ENCODE data around the gene IZUMO1. TPM values are rescaled to one million over a fixed set of nuclear protein-coding genes. Genes with fewer than 3 reads are reported as not detected.
A peak's percentile ranks its signal among the peaks of the same experiment; 100 is the strongest.

The IZUMO1 gene
- polyA plus RNA-seq, 2 of the 4 experiments (the other 2 are of a cell fraction) = not detected

DNA sequence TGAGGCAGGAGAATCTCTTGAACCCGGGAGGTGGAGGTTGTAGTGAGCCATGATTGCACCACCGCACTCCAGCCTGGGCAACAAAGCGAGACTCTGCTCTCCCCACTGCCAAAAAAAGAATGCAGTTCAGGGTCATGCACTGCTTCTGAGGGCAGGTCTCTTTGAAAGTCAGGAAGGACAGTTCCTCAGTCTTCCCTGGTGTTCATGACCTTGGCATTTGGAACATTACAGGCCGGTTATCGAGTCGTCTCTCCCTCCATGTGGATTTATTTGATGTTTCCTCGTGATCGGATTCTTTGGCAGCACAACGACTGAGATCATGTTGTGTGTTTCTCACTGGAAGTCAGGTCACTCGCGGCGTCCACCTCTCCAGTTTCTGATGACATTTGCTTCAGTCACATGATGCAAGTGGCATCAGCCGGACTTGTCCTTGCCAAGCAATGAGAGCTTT is 25.8 kb upstream of the IZUMO1 start:
- Histone ChIP-seq H3K4me3 (no peak overlapping the region), H3K4me2 (no peak overlapping the region), H3K27ac (no peak overlapping the region), H3K4me1 (0 out of 3 replicates have a peak, but pooled peaks cover 4% of the 10 kb centered on the region), H3K9me3 (no peaks in the 10 kb centered on the region)
- POLR2A ChIA-PET = no interaction called here
- WGBS (ENCODE audit: missing lambda C conversion rate) = 71% methylated on average over 13 of the region's 13 CpGs
- DNase-seq (ENCODE audit: low read depth in 1 of 2, low spot score in 1 of 2) (no peak), FAIRE-seq (no peak), ATAC-seq (no peak)
- TF ChIP-seq MAFK (IDR thresholded peaks at IDR 0.05; ENCODE audit: partially characterized antibody) (no peak), JUNB (IDR thresholded peaks at IDR 0.05) (no peak), RCOR1 (IDR thresholded peaks at IDR 0.05; ENCODE audit: low read depth, low read length) (no peak), HDAC2 (IDR thresholded peaks at IDR 0.05) (no peak), RFX5 (IDR thresholded peaks at IDR 0.05) (no peak), FOSB (CRISPR knock-in tag; IDR thresholded peaks at IDR 0.05) (no peak), CHD4 (IDR thresholded peaks at IDR 0.05; ENCODE audit: borderline replicate concordance) (no peak), POLR2A (IDR thresholded peaks at IDR 0.05; ENCODE audit: low read length) (no peak), CBX2 (IDR thresholded peaks at IDR 0.05; ENCODE audit: borderline replicate concordance, low read depth) (no peak), MYC (IDR thresholded peaks at IDR 0.05; ENCODE audit: borderline replicate concordance, low read length) (no peak), KDM1A (IDR thresholded peaks at IDR 0.05; ENCODE audit: low read depth) (no peak), USF2 (IDR thresholded peaks at IDR 0.05) (no peak), E2F6 (IDR thresholded peaks at IDR 0.05; ENCODE audit: borderline replicate concordance, low read depth) (no peak)
- TF ChIP-seq, protein P1, sequence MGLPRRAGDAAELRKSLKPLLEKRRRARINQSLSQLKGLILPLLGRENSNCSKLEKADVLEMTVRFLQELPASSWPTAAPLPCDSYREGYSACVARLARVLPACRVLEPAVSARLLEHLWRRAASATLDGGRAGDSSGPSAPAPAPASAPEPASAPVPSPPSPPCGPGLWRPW (IDR thresholded peaks at IDR 0.05) = no peak
- TF ChIP-seq, protein P2, sequence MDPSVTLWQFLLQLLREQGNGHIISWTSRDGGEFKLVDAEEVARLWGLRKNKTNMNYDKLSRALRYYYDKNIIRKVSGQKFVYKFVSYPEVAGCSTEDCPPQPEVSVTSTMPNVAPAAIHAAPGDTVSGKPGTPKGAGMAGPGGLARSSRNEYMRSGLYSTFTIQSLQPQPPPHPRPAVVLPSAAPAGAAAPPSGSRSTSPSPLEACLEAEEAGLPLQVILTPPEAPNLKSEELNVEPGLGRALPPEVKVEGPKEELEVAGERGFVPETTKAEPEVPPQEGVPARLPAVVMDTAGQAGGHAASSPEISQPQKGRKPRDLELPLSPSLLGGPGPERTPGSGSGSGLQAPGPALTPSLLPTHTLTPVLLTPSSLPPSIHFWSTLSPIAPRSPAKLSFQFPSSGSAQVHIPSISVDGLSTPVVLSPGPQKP (IDR thresholded peaks at IDR 0.05; ENCODE audit: low read depth, low read length) = no peak
- TF ChIP-seq, protein P3, sequence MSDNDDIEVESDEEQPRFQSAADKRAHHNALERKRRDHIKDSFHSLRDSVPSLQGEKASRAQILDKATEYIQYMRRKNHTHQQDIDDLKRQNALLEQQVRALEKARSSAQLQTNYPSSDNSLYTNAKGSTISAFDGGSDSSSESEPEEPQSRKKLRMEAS (IDR thresholded peaks at IDR 0.05) = no peak
- CTCF ChIA-PET = interaction anchor here (1.5 to 4.5 kb wide), 3 partner anchors 16 to 71 kb away, joined by 5 to 23 read pairs (median 8); no protein-coding TSS in a partner anchor

- Histone ChIP-seq H3K9me3 (no peaks in the 10 kb centered on the region), H3K4me1 (0 out of 3 replicates have a peak, but pooled peaks cover 4% of the 10 kb centered on the region), H3K4me3 (no peak overlapping the region), H3K4me2 (no peak overlapping the region), H3K27ac (no peak overlapping the region)
- 74% methylated on average over 20 of the region's 20 CpGs for WGBS (ENCODE audit: missing lambda C conversion rate)
- CTCF ChIA-PET = interaction anchor here (1.0 to 2.5 kb wide), 7 partner anchors 9 to 125 kb away, joined by 5 to 13 read pairs (median 7); partner anchors contain the start of gene CA11
- POLR2A ChIA-PET = no interaction called here
- ATAC-seq = no peak
- no peak for FAIRE-seq
- DNase-seq (ENCODE audit: low read depth in 1 of 2, low spot score in 1 of 2) = no peak
- TF ChIP-seq CBX2 (IDR thresholded peaks at IDR 0.05; ENCODE audit: borderline replicate concordance, low read depth) (no peak), HOXB5 (CRISPR knock-in tag; IDR thresholded peaks at IDR 0.05) (no peak), MAZ (IDR thresholded peaks at IDR 0.05; ENCODE audit: borderline replicate concordance, low read depth, low read length) (no peak)
Measured at GRCh38 chr19:48770734-48771472, 24.2 kb upstream of the IZUMO1 start.

- POLR2A ChIA-PET = no interaction called here
- Histone ChIP-seq H3K27ac (no peak overlapping the region), H3K4me1 (0 out of 3 replicates have a peak, but pooled peaks cover 4% of the 10 kb centered on the region), H3K9me3 (no peaks in the 10 kb centered on the region), H3K4me2 (no peak overlapping the region), H3K4me3 (no peak overlapping the region)
- WGBS (ENCODE audit: missing lambda C conversion rate) = 79% methylated on average over 7 of the region's 7 CpGs
- TF ChIP-seq, protein P2 (IDR thresholded peaks at IDR 0.05; ENCODE audit: low read depth, low read length) = no peak
- TF ChIP-seq PHF8 (IDR thresholded peaks at IDR 0.05; ENCODE audit: borderline replicate concordance, low read depth) (no peak), FOXS1 (CRISPR knock-in tag; IDR thresholded peaks at IDR 0.05) (no peak), TP53 (CRISPR knock-in tag; IDR thresholded peaks at IDR 0.05) (no peak)
- CTCF ChIA-PET = interaction anchor here (1.0 to 2.5 kb wide), 8 partner anchors 9 to 124 kb away, joined by 5 to 13 read pairs (median 6); partner anchors contain the start of gene CA11
- no peak for FAIRE-seq
- ATAC-seq = peak in 1 of 2 experiments; percentile 53; a peak in 3 of 6 replicates
- DNase-seq (ENCODE audit: low read depth in 1 of 2, low spot score in 1 of 2) = no peak
Measured at GRCh38 chr19:48770266-48770665, 23.6 kb upstream of the IZUMO1 start.
